HG03064 (cell line): ENCODE results near the gene FYB1.
"Not testable (repeated sequence)": the region's sequence is repeated elsewhere in the genome, so short reads cannot be mapped to it uniquely, and the experiment has no call there.

ENCODE experiments used
- ATAC-seq: cut with Tn5 transposase; IDR thresholded peaks from one replicate; pipeline ENCODE4 v1.9.1; 2021; ENCODE audit warnings: low read depth; ENCODE audit not compliant: unreplicated experiment

FYB1 gene

DNA sequence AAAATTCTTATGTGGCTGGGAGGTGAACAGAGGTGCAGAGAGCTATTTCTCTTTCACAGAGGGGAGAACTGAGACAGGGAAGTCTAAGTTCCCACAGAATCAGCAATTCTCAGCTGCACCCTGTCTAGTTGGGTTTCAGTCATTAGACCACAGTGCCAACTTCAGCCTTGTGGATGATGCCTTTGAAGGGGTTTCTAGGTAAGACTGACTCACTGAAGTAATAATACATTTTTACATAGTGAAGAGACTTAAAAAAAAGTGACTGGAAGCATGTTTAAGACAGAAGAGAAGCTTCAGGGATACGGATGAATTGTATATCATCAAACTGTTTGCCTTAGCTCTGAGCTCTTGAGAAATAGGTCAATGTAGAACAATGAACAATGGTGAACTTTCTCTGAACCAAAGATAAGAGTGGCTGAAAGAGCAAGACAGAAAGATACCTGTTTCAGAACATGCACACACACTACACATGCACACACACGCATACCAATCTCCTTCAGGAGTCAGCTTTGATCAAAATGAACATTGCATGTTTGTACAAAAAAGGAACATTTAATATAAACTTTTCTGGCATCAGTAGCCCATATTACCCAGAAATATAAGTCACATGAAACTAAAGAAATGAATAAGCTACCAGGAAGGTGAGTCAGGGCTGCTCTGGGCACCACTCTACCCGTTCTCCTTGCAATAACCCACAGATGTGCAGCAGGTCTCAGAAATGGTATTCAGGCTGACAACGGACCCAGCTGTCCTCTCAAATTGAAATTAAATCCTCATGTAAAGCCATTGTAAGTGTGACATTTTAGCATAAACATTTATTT is 12.6 kb upstream of the FYB1 start:
- ATAC-seq = no peak

DNA sequence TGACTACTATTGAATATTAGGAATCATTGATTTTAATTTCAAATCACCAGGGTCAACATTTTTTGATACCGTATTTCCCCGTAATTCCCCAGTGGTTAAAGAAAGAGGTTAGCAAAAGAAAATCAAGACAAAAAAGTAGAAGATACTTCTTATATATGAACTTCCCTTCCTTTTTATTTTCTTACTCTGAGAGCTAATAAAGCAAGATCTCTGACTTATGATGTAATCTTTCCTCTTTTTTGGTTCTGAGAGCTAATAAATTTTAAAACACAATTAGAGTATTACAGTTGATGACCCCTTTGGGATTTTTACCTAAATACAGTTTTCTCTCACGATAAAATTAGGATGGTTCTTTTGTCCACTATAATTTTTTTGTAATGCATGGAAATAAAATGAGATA is 9.2 kb upstream of the FYB1 start:
- ATAC-seq = no peak

DNA sequence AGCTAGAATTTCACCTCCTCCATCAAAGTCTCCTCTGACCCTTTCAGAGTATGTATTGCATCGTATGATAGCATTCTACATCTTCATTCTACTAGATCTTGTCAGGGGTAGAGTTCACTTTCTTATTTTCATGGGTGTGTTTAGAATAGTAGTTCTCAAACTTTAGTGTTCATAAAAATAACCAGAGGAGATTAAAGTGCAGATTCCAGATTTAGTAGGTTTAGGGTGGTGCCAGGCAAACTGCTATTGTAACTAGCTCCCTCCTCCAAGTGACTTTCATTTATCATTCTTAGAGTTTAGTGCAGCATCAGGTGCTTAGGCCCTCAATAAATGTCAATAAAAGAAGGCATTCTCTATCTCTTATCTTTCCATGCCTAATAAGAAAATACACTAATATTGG is 7.2 kb upstream of the FYB1 start:
- ATAC-seq = no peak

DNA sequence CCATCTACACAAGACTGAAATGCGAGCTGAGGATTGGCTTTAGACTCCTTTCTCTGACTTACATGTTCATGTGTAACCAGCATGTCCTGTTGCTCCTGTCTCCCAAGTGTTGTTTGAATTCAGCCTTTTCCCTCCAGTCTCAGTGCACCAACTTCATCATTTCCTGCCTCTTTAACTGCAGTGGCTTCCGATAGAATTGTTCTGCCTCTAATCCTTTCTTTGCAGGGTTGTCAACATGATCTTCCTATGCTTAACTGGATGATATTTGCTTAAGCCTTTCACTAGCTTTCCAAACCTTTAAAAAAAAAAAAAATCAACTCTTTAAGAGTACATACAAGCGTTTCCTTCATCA is 6.7 kb upstream of the FYB1 start:
- ATAC-seq = no peak

DNA sequence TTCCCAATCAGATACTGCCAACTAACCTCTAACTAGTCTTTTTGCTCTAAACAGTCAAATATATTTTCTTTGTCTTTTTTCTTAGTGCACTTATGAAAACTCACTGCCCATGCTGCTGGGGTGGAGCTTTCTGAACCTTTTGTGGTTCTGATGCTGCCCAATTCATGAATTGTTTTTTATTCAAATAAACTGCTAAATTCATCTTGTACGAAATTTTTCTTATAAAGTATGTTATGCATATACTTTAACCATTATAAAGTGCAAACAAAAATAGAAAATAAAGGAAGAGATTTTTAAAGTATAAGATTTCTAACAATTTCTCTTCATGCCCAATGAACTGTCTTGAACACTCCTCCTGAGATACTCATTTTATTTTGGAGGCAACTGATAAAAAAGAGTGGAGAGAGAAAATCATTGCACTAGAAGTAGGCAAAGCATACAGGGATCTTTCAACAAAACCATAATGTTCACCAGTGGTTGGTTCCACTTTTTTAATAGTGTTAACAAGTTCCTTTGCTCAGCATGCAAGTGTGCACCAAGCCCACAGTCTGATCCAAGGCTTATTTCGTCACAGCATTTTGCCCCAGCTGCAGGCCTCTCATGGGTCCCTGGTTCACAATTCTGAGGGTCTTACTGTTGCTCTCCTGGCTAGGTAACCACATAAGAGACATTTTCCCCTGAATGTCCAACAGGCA is 6.2 kb upstream of the FYB1 start:
- ATAC-seq = no peak

DNA sequence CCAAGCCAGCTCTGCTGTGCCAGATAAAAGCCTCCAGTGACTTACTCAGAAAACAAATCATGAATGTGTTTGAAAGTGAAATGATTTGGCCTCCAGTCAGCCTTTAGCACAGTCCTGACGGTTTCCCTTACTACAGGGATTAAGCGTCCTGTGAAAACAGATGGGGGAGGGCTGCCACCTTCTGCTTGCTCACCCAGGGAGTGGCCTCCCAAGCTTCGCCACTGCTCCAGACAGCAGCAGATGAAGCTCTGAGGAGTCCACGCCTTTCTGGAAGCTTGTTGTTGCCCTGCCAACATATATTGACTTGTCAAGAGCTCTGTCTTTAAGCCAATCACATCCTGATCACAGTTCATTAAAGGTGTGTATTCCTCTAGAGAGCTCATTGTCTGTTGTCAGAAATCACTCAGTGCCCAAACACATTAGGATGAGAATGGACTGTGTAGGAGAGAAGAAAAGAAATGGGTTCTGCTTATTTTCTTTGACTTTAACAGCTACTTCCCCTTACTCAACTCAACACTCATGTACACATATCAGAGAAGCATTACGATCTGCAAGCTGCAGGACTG is 4.9 kb upstream of the FYB1 start:
- no peak for ATAC-seq

DNA sequence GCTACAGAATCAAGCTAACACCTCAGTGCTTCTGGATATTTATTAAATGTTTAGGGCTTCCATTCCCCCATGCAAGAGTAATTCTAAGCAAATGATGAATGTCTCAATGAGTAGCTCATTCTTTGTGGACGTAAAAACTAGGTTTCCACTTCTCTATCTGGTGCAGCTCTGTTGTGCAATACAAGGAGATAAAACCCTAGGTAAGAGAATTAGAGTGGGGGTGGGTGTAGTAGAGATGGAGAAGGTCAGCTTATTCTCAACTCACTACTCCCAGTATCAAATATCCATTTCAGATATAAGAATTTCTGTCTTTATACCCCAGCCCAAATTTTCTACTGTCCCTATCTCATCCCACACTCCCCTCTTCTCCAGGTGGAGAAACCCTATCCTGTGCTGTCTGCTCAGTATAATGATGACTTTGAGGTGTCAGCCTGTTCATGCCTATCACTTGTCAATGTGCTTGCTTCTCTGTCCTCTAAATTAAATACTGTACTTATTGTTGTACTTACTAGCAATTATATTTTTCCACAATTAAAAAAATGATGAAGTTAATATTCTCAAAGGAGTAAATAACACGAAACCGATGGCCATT is 4.3 kb upstream of the FYB1 start:
- no peak for ATAC-seq

DNA sequence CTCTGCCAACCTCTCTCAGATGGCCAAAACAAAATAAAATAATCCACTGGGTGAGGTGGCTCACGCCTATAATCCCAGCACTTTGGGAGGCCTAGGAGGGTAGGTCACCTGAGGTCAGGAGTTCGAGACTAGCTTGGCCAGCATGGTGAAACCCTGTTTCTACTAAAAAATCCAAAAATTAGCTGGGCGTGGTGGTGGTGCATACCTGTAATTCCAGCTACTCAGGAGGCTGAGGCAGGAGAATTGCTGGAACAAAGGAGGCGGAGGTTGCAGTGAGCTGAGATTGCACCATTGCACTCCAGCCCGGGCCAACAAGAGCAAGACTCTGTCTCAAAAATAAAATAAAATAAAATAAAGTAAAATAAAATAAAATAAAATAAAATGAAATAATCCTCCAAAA is 2.3 kb upstream of the FYB1 start:
- ATAC-seq = not testable (repeated sequence)

DNA sequence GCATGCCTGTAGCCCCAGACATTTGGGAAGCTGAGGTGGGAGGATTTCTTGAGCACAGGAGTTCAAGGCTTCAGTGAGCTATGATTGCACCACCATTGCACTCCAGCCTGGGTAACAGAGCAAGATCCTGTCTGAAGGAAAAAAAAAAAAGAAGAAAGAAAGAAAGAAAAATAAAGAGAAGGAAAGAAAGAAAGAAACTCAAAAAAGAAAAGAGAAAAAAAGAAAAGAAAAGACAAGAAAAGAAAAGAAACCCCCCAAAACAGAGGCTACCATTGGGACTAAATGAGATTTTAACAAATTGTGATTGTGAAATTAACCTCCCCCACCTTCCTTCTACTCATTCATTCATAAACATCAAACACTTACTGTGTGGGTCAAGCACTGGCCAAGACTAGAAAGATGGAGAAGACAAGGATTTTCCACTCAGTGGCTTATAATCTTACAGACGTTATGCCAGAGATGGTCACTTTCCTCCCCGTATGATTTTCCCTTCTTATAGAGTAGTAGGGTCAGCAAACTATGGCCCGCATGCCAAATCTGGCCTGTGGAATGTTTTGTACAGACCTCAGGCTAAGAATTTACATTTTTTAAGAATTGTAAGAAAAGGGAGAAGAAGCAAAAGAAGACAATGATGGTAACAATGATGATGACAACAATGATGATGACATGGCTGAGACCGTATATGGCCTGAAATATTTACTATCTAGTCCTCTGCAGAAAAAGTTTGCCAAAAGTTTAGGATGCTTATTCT is 1.1 kb upstream of the FYB1 start:
- no peak for ATAC-seq

DNA sequence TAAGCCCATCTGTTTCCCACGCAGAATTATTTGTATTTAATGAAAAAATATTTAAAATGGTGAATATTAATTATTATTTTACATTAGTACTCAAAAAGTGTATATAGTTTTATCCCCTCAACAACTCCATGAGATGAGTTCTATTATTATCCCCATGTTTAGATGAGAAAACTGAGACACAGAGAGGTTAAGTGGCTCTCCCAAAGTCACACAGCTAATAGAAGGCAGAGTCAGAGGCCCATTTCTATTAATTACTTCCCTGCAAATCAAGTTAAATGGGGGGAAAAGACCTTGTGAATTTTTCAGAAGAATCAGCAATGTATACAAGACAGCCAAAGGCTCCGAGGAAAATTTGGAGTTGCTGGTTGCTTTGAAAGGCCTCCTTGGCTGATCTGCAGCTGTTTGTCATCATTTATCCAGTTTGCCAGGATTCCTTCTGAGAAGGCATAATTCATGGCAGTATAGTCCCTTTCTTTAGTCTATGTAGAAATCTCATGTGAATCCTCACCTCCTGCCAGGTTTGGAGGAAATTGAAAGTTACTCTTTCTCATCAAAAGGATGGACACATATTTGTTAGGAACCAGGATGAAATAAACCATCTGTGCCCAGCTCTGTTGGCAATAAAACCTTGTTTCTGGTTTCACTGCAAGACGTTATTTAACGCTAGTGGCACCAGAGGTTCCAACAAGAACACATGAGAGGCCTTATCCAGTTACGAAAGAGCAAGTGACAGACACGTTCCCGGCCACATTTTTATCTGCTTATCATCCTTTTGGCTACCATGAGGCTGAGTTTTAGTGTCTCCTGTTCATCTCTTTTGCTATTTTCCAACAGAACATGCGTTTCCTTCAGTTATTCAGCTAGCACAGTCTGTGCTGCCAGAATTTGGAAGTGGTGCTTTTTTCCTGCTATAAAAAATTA is 621 bp downstream of the FYB1 start:
- ATAC-seq = no peak

DNA sequence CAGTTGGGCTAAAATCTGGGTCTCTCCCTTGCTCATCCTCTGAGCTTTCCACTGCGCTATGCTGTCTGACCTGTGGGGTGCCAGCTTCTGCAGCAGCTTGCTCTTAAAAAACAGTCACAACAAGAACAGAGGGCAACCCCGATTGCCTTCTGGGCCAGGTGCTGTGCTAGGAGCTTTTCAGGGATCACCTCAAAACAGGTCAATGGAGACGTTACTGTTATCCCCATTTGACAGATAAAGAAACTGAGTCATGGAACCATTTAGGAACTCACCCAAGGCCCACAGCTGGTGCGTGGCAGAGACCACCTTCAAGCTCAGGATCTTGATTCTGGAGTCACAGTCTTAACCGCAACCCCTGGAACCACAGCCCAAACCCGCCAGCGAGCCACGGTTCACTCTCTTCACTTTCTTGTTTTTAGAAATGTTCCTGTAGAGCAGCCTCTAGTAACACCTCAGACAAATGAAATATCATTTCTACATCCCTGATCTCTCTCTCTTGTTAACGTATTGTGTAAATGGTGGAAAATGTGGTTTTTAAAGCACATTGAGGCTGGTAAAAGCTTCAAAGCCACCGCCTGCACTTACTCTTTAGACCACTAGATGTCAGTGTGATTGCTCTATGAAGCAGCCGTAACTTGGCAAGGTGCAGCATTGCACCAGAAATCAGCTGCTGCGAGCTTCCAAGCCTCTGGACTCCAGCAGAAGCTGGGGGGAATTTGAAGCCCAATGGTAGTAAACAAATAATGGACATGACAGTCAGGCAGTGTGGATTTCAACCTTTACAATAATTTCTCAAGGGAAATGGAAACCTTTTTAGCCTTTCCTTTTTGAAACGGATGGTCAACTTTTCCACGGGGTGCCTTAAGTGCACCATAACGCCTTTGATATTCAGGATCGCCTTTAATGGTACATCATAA is 1.7 kb downstream of the FYB1 start:
- peak; percentile 79 for ATAC-seq

DNA sequence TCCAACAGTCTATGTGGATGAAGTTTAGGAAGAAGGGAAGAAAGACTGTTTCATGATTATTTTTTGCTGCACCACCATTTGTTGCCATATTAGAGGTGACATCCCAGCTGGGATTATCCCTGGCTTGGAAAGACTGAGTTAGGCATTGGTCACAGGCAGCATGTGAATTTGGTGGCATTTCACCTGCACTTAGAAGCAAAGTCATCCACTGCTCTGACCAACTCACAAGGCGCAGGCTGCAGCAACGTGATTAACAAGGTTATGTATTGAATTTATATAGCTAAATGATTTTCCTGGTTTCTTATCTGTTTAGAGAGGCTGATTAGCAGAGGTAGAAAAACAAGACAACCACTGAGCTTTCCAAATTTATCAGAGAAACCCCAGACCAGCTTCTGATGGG is 2.7 kb downstream of the FYB1 start:
- ATAC-seq = no peak

DNA sequence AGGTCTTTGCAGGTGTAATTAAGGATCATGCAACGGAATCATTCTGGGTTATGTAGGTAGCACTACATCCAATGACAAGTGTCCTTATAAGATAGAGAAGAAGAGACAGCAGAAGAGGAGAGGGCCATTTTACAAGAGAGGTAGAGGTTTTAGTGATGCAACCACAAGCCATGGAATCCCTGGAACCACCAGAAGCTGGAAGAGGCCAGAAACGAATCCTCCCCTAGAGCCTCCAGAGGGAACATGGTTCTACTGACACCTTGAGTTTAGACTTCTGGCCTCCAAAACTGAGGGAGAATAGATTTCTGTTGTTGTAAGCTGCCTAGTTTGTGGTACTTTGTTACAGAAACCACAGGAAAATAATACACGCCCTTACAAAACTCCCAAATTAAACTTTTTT is 3.5 kb downstream of the FYB1 start:
- ATAC-seq = no peak

DNA sequence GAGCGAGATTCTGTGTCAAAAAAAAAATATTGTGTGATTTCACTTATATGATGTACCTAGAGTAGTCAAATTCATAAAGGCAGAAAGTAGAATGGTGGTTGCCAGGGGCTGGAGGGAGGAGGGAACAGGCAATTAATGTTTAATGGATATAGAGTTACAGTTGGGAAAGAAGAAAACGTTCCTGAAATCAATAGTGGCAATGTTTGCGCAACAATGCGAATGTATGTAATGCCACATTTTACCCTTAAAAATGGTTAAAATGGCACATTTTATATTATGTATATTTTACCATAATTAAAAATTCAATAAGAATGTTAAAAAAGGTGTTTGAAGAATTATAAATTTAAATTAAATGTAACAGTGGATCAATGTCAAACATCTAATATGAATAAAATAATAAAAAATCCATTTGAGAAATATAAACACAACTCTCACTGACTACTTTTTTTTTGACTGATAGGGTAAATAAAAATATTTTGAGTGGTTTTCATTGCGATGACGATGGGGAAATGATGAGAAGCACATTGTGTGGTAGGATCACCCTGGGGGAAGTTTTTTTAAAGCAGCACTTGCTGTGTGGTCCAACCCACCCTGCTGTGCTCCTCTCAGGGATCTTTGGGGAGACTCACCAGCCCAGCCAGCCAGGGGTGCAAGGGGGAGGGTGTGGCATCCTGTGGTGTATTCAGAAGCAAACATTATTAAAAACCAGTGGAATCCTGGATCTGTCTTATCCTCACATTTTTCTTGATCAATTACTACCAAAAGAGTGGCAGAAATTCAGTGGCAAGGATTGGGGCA is 4.3 kb downstream of the FYB1 start:
- ATAC-seq = no peak

DNA sequence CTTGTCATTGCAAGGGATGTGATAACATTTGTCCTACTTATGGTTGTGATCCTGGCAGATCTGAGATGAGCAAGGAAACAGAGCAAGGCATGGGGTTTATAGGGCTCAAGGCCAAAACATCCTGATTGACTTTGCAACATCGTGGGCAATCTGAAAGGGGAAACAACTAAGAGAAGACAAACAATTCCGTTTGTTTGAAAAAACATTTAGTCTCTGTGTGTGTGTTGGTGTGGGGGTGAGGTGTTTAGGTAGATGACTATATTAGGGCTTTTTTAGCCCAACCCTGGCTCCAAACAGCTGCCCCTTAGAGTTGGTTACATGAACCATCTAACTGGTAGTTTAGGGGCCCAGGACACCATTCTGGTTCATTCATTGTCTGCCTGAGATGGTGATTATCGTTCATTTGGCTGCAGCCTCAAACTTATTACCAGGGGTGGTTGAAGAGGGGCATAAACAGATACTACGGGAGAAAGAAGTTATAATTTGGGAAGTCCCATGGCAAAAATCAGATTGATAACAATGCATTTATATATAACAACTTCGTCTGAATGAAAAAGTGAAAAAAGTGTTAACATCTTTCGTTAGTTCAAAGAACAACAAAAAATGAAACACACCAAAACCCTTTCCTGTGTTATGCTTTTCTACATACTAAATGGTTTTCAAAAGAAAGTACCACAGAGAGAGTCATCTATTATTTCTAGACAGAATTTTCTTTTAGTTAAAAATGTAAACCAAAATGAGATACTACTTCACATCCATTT is 5.7 kb downstream of the FYB1 start:
- no peak for ATAC-seq

DNA sequence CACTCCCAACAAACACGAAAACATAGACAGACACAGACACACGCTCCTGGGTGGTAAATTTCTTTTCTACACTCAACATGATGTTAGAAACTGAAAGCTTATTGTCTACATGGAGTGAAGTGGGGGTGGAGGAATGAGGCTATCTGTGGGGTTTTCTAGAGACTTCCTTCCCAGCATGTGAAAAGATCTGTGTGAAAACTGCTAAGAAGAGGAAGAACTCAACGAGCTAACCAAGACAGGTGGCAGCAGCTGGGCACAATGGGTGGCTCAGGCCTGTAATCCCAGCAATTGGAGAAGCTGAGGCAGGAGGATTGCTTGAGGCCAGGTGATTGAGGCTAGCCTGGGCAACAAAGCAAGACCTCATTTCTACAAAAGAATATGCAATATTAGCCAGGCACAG is 7.6 kb downstream of the FYB1 start:
- ATAC-seq = no peak

DNA sequence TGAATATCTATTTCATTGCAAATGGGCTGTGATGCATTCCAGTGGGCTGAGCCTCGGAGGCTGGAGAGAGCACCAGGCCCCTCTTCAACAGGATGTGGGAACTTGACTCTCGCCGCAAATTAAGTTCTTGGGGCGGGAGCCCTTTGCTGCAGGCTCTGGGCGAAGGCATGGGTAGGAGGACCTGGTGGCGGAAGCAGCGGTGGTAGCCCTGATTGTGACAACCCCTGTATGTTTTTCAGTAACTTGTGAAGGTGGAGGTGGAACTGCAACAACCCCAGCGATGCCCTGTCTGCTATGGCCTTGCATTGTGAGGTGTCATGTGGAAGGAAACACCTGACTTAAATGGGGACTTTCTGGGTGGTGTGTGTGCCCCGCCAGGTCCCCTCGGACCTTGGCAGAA is 9.4 kb downstream of the FYB1 start:
- no peak for ATAC-seq
